Inferior parietal cortex (tissue), 1 donor: Measurements from ENCODE around the gene EFNA5.
"Not testable (repeated sequence)": the region's sequence is repeated elsewhere in the genome, so short reads cannot be mapped to it uniquely, and the experiment has no call there.

Experiments
- DNase-seq: peaks from one replicate; pipeline ENCODE4 v3.0.0-alpha.2; 2016; ENCODE audit errors: extremely low spot score

Gene EFNA5

DNA sequence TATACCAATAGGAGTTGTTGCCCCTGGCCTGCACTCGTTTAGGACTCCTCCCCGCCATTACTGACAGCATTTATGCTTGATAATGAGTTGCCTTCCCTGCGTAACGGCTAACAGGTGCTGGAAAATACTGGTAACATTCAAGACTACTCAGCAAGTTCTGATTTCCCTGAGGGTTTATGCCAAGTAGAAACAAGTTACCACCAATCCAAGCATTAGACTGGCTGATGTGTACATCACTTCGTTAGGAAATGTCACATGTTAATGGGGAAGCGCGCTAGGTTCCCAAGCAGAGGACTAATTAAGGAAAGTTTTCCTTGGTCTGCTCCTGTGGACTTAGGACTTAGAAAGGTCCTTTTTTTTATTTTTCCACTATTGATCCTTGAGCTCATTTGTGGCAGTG is 302.1 kb downstream of the EFNA5 start:
- no peak for DNase-seq

DNA sequence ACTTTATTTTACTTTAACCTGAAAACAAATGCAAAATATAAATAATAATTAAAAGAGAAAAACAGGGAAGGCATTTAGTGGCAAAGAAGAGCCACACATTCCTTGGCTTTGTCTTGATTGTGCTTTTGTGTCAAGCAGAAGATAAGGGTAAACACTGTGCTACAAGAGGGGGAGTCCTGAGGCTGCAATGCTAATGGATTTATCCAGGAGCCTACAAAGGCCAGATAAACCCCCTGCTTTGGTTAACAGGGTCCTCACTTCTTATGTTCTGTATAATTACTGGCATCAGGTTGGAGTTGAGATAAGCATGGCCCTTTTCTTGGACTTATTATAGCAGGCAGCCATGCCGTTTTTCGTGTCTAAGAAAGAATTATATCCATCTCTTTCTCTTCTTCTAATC is 302.8 kb downstream of the EFNA5 start:
- DNase-seq, result no peak

DNA sequence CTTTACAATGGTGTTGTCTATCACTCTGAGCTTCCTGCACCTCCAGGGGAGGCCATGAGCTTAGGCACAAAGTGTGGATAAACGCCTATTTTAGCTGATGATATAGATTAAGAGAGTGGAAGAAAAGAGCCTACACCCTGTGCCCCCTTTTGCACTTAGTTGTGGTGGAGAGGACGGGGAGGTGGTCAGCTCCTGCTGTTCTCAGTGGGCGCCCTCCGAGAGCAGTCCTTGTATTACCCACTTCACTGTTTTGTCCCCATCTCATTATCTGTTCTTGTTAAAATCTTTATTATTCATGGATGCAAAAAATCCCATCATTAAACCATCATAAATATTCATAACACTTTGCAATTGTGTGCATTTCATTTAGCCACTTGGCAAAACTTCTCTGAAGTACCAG is 303.3 kb downstream of the EFNA5 start:
- DNase-seq, result no peak

- DNase-seq, result no peak
Measured at GRCh38 chr5:107365320-107366109, 305.2 kb downstream of the EFNA5 start.

DNA sequence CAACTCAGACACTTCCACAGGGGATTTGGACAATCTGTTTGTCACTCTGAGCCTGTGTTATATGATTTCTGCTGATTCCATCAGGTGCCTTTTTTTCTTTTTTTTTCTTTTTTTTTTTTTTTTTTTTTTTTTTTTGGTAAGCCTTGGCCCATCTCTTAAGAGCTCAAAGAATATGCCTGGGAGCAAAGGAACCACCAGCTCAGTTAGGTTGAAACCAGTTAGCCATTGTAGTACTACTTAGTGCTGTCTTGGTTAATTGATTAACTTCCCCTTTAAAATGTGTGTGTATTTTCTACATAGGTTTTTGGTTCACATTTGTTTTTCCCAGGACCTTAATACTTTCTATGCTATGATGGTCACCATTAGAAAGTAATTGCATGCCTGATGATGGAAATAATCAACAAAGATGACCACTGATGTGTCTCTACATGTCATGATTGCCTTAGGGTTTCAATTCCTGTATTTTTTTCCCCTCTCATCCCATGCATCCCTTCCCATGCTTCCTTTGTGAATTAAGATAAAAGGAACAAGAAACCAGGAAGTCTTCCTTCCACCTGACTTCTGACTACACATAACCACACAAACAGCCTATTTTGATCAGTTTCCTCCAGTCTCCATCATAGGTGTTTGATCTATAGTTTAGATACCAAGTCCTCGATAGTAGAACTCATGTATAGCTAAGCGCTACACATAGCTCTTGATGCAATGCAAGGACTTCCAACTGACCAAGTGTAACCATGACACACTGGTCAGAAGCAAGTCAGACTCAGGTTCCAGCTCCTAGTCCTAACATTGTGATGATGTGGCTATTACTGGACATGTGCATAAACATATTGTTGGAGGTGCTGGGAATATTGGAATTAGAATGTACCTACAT is 306.1 kb downstream of the EFNA5 start:
- no peak for DNase-seq

- no peak for DNase-seq
Measured at GRCh38 chr5:107363768-107364167, 307.0 kb downstream of the EFNA5 start.

- no peak for DNase-seq
Measured at GRCh38 chr5:107361945-107362344, 308.8 kb downstream of the EFNA5 start.

- no peak for DNase-seq
Measured at GRCh38 chr5:107359916-107360234, 310.9 kb downstream of the EFNA5 start.

- no peak for DNase-seq
Measured at GRCh38 chr5:107359033-107359915, 311.5 kb downstream of the EFNA5 start.

DNA sequence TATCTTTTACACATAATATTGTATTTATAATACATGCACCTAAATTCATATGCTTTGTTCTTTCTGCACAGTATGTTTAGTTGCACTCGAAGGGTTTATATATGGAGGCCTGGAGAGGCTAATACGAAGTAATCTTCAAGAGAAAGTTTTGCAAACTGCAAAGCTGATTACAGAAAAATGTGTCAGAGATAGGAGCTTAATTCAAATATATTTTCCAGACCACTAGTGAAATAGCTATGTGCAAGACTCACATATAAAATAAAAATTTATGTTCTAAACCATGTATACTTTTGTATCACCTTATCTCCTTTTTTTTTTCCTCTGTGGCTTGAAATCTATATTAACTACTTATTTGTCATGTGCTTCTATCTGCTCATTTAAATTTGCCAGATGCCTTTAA is 313.8 kb downstream of the EFNA5 start:
- DNase-seq, result no peak

- no peak for DNase-seq
Measured at GRCh38 chr5:107352576-107352975, 318.2 kb downstream of the EFNA5 start.

- not testable (repeated sequence) for DNase-seq
Measured at GRCh38 chr5:107346580-107346979, 324.2 kb downstream of the EFNA5 start.

- DNase-seq, result no peak
Measured at GRCh38 chr5:107342371-107342770, 328.4 kb downstream of the EFNA5 start.

GRCh38 chr5:107341376-107342084 is 329.2 kb downstream of the EFNA5 start:
- no peak for DNase-seq

DNA sequence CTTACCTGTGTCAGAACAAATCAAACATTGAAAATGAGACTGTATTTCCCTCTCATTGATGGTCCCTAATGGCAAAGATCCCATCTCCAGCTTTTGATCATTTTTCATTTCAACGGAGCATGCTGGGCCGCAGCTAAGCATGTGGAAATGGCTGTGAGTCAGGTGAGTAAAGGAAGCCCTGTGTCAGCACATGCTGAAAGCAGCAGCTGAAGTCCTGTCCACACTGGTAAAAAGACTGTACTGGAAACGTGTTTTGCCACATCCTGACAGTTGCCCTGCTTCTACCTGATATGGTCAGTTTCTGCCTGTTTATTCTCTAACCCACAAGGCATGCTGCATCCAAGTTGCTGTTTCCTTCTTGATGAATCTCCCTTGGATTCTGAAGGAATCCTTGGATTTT is 330.1 kb downstream of the EFNA5 start:
- DNase-seq, result no peak

- DNase-seq, result no peak
Measured at GRCh38 chr5:107338335-107338734, 332.4 kb downstream of the EFNA5 start.

DNA sequence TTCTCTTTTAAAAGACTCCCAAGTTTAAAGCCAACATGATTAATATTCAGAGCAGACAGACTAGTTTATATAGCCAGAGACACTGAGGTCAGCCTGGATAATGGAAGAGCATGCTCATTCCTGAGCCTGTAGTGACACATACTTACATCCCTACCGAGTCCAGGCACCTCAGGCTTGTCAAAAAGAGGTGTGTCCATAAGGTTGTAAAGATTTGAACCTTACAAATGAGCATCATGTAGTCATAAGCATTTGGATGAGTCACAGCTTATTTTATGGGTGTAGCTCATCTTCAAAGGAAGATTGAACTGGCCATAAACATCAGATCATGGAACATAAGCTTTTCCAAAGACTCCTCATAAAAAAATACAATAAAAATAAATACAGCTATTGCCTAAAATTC is 333.5 kb downstream of the EFNA5 start:
- no peak for DNase-seq

DNA sequence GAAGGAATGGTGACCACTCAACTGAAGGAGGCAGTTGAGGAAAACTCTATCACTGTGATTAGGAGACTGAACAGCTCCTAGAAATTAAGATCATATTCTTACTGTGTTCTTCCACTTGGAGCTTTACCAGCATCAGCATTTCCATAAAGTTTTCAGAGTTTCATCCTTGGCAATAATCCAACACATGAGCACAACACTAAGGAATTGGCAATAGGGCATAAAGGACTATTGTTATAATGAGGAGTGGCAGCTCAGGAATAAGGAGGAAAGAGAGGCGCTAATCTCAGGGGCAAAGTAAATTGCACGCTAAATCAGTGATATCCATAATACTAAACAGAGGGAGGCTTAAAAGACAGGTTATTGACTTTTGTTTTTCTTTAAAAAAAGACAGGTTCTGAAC is 338.9 kb downstream of the EFNA5 start:
- DNase-seq, result no peak

DNA sequence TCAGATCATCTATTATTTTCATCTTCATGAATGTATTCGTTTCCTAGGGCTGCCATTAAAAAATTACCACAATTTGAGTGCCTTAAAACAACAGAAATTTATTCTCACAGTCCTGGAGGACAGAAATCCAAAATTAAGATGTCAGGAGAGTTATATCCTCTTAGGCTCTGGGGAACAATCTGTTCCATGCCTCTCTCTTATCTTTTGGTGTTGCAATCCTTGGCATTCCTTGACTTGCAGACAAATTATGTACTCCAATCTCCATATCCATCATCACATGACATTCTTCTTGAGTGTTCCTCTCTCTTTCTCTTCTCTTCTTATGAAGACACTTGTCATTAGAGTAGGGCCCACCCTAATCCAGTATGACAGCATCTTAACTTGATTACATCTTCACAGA is 339.4 kb downstream of the EFNA5 start:
- no peak for DNase-seq

DNA sequence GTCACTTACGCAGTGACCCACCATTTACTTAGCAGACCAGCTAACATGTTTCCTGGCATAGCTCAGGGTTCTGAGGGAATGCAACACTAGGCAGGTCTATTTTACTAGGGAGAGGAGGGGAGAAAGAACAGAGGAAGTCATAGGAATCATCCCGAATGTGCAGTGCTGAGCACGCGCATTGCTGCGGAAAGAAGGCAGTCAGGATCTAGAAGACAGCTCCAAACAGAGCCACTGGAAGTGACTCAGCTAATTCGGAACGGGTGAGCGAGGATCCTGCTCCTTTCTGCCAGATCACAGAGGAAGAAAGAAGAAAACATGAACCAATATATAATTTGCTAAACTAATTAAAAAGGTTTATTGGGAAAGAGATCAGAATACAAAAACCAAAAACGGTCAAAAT is 339.8 kb downstream of the EFNA5 start:
- no peak for DNase-seq

GRCh38 chr5:107329850-107330249 is 340.9 kb downstream of the EFNA5 start:
- no peak for DNase-seq
